ENCODE results near the gene SMC5. TPM values are rescaled to one million over a fixed set of nuclear protein-coding genes. Genes with fewer than 3 reads are reported as not detected.

Gene SMC5

GRCh38 chr9:70404261-70404660 lies 145.5 kb downstream of the SMC5 start:
- H3K4me2 ChIP-seq (ENCODE audit: low read length, poor library complexity, severe bottlenecking) = no peak overlapping the region
- no peak overlapping the region for H2BK120ac ChIP-seq (ENCODE audit: low read depth, low read length)
- no peak overlapping the region for H4K8ac ChIP-seq (ENCODE audit: low read length)
- H3K36me3 ChIP-seq (ENCODE audit: control insufficient read depth in 1 of 2, insufficient read depth in 2 of 2, low read depth in 1 of 2, low read length in 2 of 2) = peaks cover 0 to 5% of the 10 kb centered on the region in 2 experiments
- peaks cover 11% of the 10 kb centered on the region for H3K79me1 ChIP-seq (replicated peaks; ENCODE audit: low read length, poor library complexity, severe bottlenecking)
- H3K9me3 ChIP-seq (ENCODE audit: control insufficient read depth, low read length) = no peaks in the 10 kb centered on the region
- WGBS = no CpG with 5 or more reads among the region's 2 CpGs
- no peak overlapping the region for H2BK12ac ChIP-seq (ENCODE audit: low read length in 2 of 2)
- peak overlapping the region; percentile 41 for H3K9ac ChIP-seq (ENCODE audit: low read length)
- no peak overlapping the region for H2AK5ac ChIP-seq (ENCODE audit: low read length, severe bottlenecking)
- H3K14ac ChIP-seq (ENCODE audit: low read length in 2 of 2) = no peak overlapping the region
- no peak overlapping the region for H3K4ac ChIP-seq (ENCODE audit: low read depth in 1 of 2, low read length in 2 of 2)
- no peak for DNase-seq
- H3K27me3 ChIP-seq (ENCODE audit: control insufficient read depth in 1 of 2, insufficient read depth in 1 of 2, low read length in 2 of 2) = no peaks in the 10 kb centered on the region
- H3K4me1 ChIP-seq (ENCODE audit: control insufficient read depth, insufficient read depth, low read depth, low read length) = peaks cover 3% of the 10 kb centered on the region
- no peak overlapping the region for H2BK15ac ChIP-seq (ENCODE audit: low read depth, poor library complexity, severe bottlenecking)
- H3K4me3 ChIP-seq (ENCODE audit: insufficient read depth in 1 of 2, low read depth in 1 of 2, low read length in 2 of 2) = no peak overlapping the region
- H2AFZ ChIP-seq (ENCODE audit: low read depth, low read length) = no peak overlapping the region
- H3K27ac ChIP-seq (ENCODE audit: low read length, poor library complexity, severe bottlenecking) = no peak overlapping the region
- H2BK5ac ChIP-seq (ENCODE audit: low read depth, low read length, poor library complexity, severe bottlenecking) = no peak overlapping the region
- H4K91ac ChIP-seq (ENCODE audit: low read length) = no peak overlapping the region
- no peak overlapping the region for H3K18ac ChIP-seq (ENCODE audit: low read depth in 1 of 2, low read length in 2 of 2)
- H3K23ac ChIP-seq (ENCODE audit: low read length in 2 of 2) = no peak overlapping the region

Small RNAs within 50 kb of the gene (small RNA-seq; reads per million reads assigned to genes)
- not detected for gene RF00019 (ENCODE audit: low read depth)

Data from mesenchymal stem cell (in vitro differentiated cells and primary cell).